Vagina (tissue), 2 donors: ENCODE data around the gene JAKMIP1. TPM values are rescaled to one million over a fixed set of nuclear protein-coding genes. Genes with fewer than 3 reads are reported as not detected.

Experiments
- DNase-seq, 2 donors: peaks; one replicate each; pipeline ENCODE4 v3.0.0-alpha.2; 2017; ENCODE audit errors: extremely low spot score in 2 of 2
- H3K27ac ChIP-seq: fragments of 200-600 bp; sonication (generic); one replicate; pipeline ENCODE4 v1.5.1; 2019
- H3K27me3 ChIP-seq: fragments of 200-600 bp; sonication (generic); one replicate; pipeline ENCODE4 v1.5.1; 2019
- H3K36me3 ChIP-seq, 2 donors: fragments of 200-600 bp; sonication (generic); one replicate each; pipeline ENCODE4 v1.5.1; 2017 to 2019
- H3K4me1 ChIP-seq: fragments of 200-600 bp; sonication (generic); one replicate; pipeline ENCODE4 v1.5.1; 2019
- H3K4me3 ChIP-seq, 2 donors: fragments of 200-600 bp; sonication (generic); 1 replicate in 1 of 2; 2 replicates in 1 of 2; pipeline ENCODE4 v1.5.1; 2016 to 2019
- H3K9me3 ChIP-seq: fragments of 200-600 bp; sonication (generic); one replicate; pipeline ENCODE4 v1.5.1; 2019
- POLR2A ChIP-seq, 2 donors: fragments of 450-650 bp; IDR thresholded peaks; one replicate each; pipeline ENCODE4 v1.6.1; 2017; ENCODE audit warnings: antibody characterized with exemption in 2 of 2, mild to moderate bottlenecking in 2 of 2, moderate library complexity in 2 of 2
- POLR2AphosphoS5 ChIP-seq, 2 donors: sonication (generic); formaldehyde crosslinking; IDR thresholded peaks; one replicate each; pipeline ENCODE4 v1.9.0; 2017; ENCODE audit warnings: antibody characterized with exemption in 2 of 2, mild to moderate bottlenecking in 2 of 2, low read depth in 1 of 2; ENCODE audit not compliant: insufficient read depth in 1 of 2
- intact Hi-C: fragments of 100-400 bp; cut with DNase I; formaldehyde crosslinking; loops from one replicate; pipeline ENCODE4 v1.15.1; 2023
- total RNA-seq: library from RNA; depleted of rRNA; stranded (reverse); fragments of >200 nt; gene quantifications from one replicate; pipeline ENCODE4 v1.2.3, GENCODE V29; 2016
- TF ChIP-seq, protein P1 (sequence below), 3 experiments: fragments of 450-650 bp in 2 of 3; fragments of 200-600 bp in 1 of 3; sonication (generic) in 1 of 3; IDR thresholded peaks; one replicate each; pipeline ENCODE4 v1.5.1; 2017 to 2019; ENCODE audit warnings: antibody characterized with exemption in 3 of 3, mild to moderate bottlenecking in 2 of 3, moderate library complexity in 2 of 3

JAKMIP1 gene
- total RNA-seq, 1 donor from 2014 or later = 5.2 TPM

- Histone ChIP-seq H3K27ac (no peak overlapping the region), H3K9me3 (no peaks in the 10 kb centered on the region), H3K4me1 (peaks cover 18% of the 10 kb centered on the region), H3K4me3 (no peak overlapping the region), H3K27me3 (no peaks in the 10 kb centered on the region), H3K36me3 (no peaks in the 10 kb centered on the region)
- intact Hi-C loops = no loop called here
- DNase-seq = no peak
- no peak for TF ChIP-seq POLR2A (IDR thresholded peaks at IDR 0.05)
- TF ChIP-seq, protein P1, sequence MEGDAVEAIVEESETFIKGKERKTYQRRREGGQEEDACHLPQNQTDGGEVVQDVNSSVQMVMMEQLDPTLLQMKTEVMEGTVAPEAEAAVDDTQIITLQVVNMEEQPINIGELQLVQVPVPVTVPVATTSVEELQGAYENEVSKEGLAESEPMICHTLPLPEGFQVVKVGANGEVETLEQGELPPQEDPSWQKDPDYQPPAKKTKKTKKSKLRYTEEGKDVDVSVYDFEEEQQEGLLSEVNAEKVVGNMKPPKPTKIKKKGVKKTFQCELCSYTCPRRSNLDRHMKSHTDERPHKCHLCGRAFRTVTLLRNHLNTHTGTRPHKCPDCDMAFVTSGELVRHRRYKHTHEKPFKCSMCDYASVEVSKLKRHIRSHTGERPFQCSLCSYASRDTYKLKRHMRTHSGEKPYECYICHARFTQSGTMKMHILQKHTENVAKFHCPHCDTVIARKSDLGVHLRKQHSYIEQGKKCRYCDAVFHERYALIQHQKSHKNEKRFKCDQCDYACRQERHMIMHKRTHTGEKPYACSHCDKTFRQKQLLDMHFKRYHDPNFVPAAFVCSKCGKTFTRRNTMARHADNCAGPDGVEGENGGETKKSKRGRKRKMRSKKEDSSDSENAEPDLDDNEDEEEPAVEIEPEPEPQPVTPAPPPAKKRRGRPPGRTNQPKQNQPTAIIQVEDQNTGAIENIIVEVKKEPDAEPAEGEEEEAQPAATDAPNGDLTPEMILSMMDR (IDR thresholded peaks at IDR 0.05) = no peak
- TF ChIP-seq POLR2AphosphoS5 (IDR thresholded peaks at IDR 0.05; ENCODE audit: insufficient read depth in 1 of 2, low read depth in 1 of 2) = no peak
These were observed 2.7 kb downstream of the JAKMIP1 start for GRCh38 chr4:6197433-6198174.

DNA sequence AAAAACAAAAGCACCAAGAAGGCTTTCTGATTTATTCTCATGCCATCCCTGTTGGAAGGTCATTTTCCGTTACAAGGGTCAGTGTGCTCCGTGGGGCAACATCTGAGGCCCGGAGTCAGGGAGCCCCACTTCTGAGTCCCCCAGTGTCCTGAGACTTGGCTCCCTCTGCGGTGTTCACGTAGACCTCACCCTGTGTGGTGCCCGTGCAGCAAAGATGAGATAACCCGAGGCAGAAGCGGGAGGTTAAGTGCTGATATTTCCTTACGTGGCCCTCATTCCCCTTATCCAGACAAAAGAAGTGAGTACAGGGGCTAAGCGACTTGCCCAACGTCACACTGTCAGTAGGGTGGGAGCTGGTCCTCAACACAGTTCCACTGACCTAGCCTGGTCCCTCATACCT is 3.5 kb downstream of the JAKMIP1 start:
- TF ChIP-seq POLR2A (IDR thresholded peaks at IDR 0.05) (no peak), POLR2AphosphoS5 (IDR thresholded peaks at IDR 0.05; ENCODE audit: insufficient read depth in 1 of 2, low read depth in 1 of 2) (no peak)
- TF ChIP-seq, protein P1 (IDR thresholded peaks at IDR 0.05) = no peak
- no peak for DNase-seq
- no peaks in the 10 kb centered on the region for H3K9me3 ChIP-seq
- H3K27me3 ChIP-seq = no peaks in the 10 kb centered on the region
- H3K4me3 ChIP-seq = no peak overlapping the region
- peaks cover 18% of the 10 kb centered on the region for H3K4me1 ChIP-seq
- intact Hi-C loops = no loop called here
- no peak overlapping the region for H3K27ac ChIP-seq
- H3K36me3 ChIP-seq = no peaks in the 10 kb centered on the region

- Histone ChIP-seq H3K4me1 (peaks cover 18% of the 10 kb centered on the region), H3K9me3 (no peaks in the 10 kb centered on the region), H3K36me3 (no peaks in the 10 kb centered on the region), H3K4me3 (no peak overlapping the region), H3K27ac (no peak overlapping the region), H3K27me3 (no peaks in the 10 kb centered on the region)
- no peak for DNase-seq
- TF ChIP-seq, protein P1 (IDR thresholded peaks at IDR 0.05) = no peak
- no peak for TF ChIP-seq POLR2A (IDR thresholded peaks at IDR 0.05)
- TF ChIP-seq POLR2AphosphoS5 (IDR thresholded peaks at IDR 0.05; ENCODE audit: insufficient read depth in 1 of 2, low read depth in 1 of 2) = no peak
- intact Hi-C loops = no loop called here
These were observed 4.0 kb downstream of the JAKMIP1 start for GRCh38 chr4:6196324-6196723.

DNA sequence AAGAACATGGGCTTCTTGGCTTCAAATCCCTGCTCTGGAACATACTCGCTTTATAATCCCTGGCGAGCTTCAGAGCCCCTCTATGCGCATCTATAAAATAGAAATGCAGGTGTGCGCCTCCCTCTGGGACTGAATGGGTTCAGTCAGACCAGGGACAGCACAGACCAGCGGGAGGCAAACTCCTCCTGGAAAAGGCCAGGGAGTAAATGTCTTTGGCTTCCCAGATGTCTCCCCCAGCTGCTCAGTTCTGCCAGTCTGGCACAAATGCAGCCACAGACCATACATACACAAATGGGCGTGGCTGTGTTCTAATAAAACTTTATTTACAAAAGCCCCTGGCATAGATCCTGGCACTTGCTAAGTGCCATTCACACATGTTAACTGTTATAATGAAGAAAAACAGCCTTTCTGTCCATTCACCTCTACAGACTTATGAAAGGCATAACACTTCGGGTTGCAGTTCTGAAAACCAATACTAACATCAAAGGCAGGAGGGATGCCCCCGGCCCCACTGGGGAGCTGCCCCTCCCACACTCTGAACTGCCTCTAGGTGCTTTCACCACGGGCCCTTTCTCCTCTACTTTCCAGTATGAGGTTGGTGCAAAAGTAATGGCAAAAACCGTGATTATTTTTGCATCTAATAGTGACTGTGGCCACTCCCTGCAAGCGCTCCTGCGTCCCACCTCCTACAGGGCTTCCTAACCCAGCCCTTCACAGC is 4.6 kb downstream of the JAKMIP1 start:
- no peak for TF ChIP-seq POLR2AphosphoS5 (IDR thresholded peaks at IDR 0.05; ENCODE audit: insufficient read depth in 1 of 2, low read depth in 1 of 2)
- TF ChIP-seq, protein P1 (IDR thresholded peaks at IDR 0.05) = no peak
- TF ChIP-seq POLR2A (IDR thresholded peaks at IDR 0.05) = no peak
- no peaks in the 10 kb centered on the region for H3K27me3 ChIP-seq

More for the DNA sequence above, 4.6 kb downstream of the JAKMIP1 start:
- Histone ChIP-seq H3K27ac (no peak overlapping the region), H3K4me3 (no peak overlapping the region), H3K4me1 (peaks cover 18% of the 10 kb centered on the region), H3K9me3 (no peaks in the 10 kb centered on the region), H3K36me3 (no peaks in the 10 kb centered on the region)
- DNase-seq = no peak
- intact Hi-C loops = no loop called here
